Bronchial epithelial cell (primary cell): ENCODE data around the gene ZNF644. TPM values are rescaled to one million over a fixed set of nuclear protein-coding genes. Genes with fewer than 3 reads are reported as not detected.

Experiments
- DNase-seq: peaks from one replicate; pipeline ENCODE4 v3.0.0-alpha.2; 2010; ENCODE audit warnings: low read depth
- FAIRE-seq: peaks from 2 replicates; lab custom pipeline; 2011; peaks lifted over from hg19 to GRCh38; lab: Jason Lieb, UNC
- H3K27me3 ChIP-seq: 2 replicates; pipeline ENCODE4 v1.5.1; 2011; ENCODE audit warnings: low read length; ENCODE audit not compliant: control insufficient read depth, insufficient read depth
- H3K36me3 ChIP-seq: 2 replicates; pipeline ENCODE4 v1.5.1; 2011; ENCODE audit warnings: low read length; ENCODE audit not compliant: control insufficient read depth, insufficient read depth
- H3K4me3 ChIP-seq: 2 replicates; pipeline ENCODE4 v1.5.1; 2011; ENCODE audit warnings: mild to moderate bottlenecking, low read depth, low read length, control low read depth
- total RNA-seq: library from RNA; depleted of rRNA; stranded (reverse); fragments of >200 nt; gene quantifications from 2 replicates; pipeline ENCODE4 v1.2.1, GENCODE V29; 2014
- TF ChIP-seq, protein P1 (sequence below): IDR thresholded peaks from 2 replicates; pipeline ENCODE4 v1.5.1; 2011; ENCODE audit warnings: mild to moderate bottlenecking, moderate library complexity, low read length, control low read depth, inconsistent platforms; ENCODE audit not compliant: insufficient read depth, severe bottlenecking

ZNF644 gene
- total RNA-seq, 1 donor from 2014 or later = 54.5 TPM

- Histone ChIP-seq H3K4me3 (no peak overlapping the region), H3K36me3 (no peaks in the 10 kb centered on the region), H3K27me3 (no peaks in the 10 kb centered on the region)
- no peak for FAIRE-seq
- TF ChIP-seq, protein P1, sequence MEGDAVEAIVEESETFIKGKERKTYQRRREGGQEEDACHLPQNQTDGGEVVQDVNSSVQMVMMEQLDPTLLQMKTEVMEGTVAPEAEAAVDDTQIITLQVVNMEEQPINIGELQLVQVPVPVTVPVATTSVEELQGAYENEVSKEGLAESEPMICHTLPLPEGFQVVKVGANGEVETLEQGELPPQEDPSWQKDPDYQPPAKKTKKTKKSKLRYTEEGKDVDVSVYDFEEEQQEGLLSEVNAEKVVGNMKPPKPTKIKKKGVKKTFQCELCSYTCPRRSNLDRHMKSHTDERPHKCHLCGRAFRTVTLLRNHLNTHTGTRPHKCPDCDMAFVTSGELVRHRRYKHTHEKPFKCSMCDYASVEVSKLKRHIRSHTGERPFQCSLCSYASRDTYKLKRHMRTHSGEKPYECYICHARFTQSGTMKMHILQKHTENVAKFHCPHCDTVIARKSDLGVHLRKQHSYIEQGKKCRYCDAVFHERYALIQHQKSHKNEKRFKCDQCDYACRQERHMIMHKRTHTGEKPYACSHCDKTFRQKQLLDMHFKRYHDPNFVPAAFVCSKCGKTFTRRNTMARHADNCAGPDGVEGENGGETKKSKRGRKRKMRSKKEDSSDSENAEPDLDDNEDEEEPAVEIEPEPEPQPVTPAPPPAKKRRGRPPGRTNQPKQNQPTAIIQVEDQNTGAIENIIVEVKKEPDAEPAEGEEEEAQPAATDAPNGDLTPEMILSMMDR = no peak
- DNase-seq = no peak
Measured at GRCh38 chr1:90951009-90951408, 70.8 kb downstream of the ZNF644 start.

- no peaks in the 10 kb centered on the region for H3K36me3 ChIP-seq
- TF ChIP-seq, protein P1 = no peak
- H3K27me3 ChIP-seq = no peaks in the 10 kb centered on the region
- no peak for DNase-seq
- no peak overlapping the region for H3K4me3 ChIP-seq
- FAIRE-seq = no peak
Measured at GRCh38 chr1:90948301-90948700, 73.5 kb downstream of the ZNF644 start.

GRCh38 chr1:90946630-90947029 is 75.2 kb downstream of the ZNF644 start:
- no peak for DNase-seq
- Histone ChIP-seq H3K4me3 (no peak overlapping the region), H3K27me3 (no peaks in the 10 kb centered on the region), H3K36me3 (no peaks in the 10 kb centered on the region)
- FAIRE-seq = no peak
- TF ChIP-seq, protein P1 = no peak

DNA sequence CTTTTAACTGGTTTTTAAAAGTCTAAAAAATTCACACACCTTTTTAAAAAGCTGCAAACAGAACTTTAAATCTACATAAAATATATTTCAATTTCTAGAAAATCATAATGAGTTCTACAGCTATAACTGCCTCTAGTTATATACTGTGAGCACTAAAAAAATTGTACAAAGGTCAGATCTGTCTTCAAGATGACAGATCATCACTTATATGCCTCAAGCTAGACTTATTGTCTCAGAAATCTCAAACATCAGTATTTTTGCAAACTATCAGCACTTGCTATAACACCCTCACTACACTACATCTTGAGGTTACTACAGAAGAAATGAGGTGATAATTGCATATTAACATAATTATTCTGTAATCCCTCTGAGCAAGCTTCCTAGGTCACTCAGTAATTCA is 76.5 kb downstream of the ZNF644 start:
- H3K36me3 ChIP-seq = peaks cover 3% of the 10 kb centered on the region
- no peak overlapping the region for H3K4me3 ChIP-seq
- TF ChIP-seq, protein P1 = no peak
- no peak for DNase-seq
- no peaks in the 10 kb centered on the region for H3K27me3 ChIP-seq
- no peak for FAIRE-seq

GRCh38 chr1:90943966-90944365 is 77.9 kb downstream of the ZNF644 start:
- Histone ChIP-seq H3K4me3 (no peak overlapping the region), H3K36me3 (peaks cover 4% of the 10 kb centered on the region), H3K27me3 (no peaks in the 10 kb centered on the region)
- no peak for DNase-seq
- TF ChIP-seq, protein P1 = no peak
- FAIRE-seq = no peak

GRCh38 chr1:90940746-90941145 is 81.1 kb downstream of the ZNF644 start:
- no peaks in the 10 kb centered on the region for H3K27me3 ChIP-seq
- no peak for FAIRE-seq
- H3K36me3 ChIP-seq = peaks cover 4% of the 10 kb centered on the region
- TF ChIP-seq, protein P1 = no peak
- no peak for DNase-seq
- H3K4me3 ChIP-seq = no peak overlapping the region
